Measurements from ENCODE around the gene RRAS.
"Not testable (repeated sequence)": the region's sequence is repeated elsewhere in the genome, so short reads cannot be mapped to it uniquely, and the experiment has no call there.

The RRAS gene

GRCh38 chr19:49636233-49636932 lies 3.6 kb downstream of the RRAS start:
- Mint-ChIP-seq H3K27ac (peak overlapping the region; percentile 32), H3K27me3 (no peaks in the 10 kb centered on the region), H3K36me3 (peaks cover 0 to 5% of the 10 kb centered on the region in 2 donors), H3K4me1 (peaks cover 22 to 30% of the 10 kb centered on the region in 2 donors), H3K9me3 (no peaks in the 10 kb centered on the region), H3K4me3 (no peak overlapping the region)
- no peak for DNase-seq
- no peak for ATAC-seq (replicated peaks)

DNA sequence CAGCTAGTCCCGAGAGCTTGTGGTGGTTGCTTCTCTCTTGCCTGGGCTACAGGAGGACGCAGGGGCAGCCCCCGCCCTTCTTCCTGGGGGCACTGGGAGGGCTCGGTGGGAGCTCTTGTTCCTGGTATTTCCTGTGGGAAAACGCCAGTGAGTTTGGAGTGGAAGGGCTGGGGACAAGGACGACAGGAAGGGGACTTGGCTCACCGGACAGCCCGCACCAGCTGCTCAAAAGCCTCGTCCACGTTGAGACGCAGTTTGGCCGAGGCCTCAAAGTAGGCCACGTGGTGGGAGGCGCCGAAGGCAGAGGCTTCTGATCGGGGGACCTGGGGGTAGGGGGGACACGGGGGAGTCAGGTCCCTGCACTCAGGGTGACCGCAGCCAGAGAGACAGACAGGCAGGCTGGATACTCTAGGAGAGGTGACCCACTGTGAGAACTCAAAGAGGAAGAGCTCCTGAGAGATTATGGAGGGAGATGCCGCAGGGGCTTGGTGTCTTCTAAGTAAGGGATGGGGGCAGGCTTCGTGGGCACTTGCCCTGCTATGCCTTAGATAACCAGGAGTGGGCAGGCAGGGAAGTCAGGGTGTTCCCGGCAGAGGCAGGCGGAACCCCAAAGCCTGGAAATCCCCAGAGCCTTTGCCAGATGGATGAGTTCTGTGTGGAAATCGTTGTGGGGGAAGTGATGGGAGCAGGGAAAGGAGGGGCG lies 4.3 kb downstream of the RRAS start:
- peaks cover 0 to 2% of the 10 kb centered on the region in 2 donors for H3K36me3 Mint-ChIP-seq
- peak overlapping the region; percentile 32 for H3K27ac Mint-ChIP-seq
- ATAC-seq (replicated peaks) (no peak), DNase-seq (no peak)
- no peak overlapping the region for H3K4me3 Mint-ChIP-seq
- no peaks in the 10 kb centered on the region for H3K9me3 Mint-ChIP-seq
- H3K27me3 Mint-ChIP-seq: no peaks in the 10 kb centered on the region
- H3K4me1 Mint-ChIP-seq: peaks cover 23 to 26% of the 10 kb centered on the region in 2 donors

DNA sequence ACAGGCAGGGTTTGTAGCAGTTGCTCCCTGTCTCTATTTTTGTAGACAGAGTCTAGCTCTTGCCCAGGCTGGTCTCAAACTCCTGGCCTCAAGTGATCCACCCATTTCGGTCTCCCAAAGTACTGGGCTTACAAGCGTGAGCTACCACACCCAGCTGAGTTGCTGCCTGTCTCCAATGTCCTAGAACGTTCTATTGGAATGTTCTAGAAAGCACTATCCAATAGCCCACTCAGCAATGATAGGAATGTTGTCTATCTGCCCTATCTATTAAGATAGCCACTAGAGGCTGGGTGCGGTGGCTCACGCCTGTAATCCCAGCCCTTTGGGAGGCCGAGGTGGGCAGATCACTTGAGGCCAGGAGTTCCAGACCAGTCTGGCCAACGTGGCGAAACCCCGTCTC lies 6.7 kb downstream of the RRAS start:
- not testable (repeated sequence) for H3K27me3 Mint-ChIP-seq; H3K9me3 Mint-ChIP-seq; H3K36me3 Mint-ChIP-seq; ATAC-seq (replicated peaks); H3K27ac Mint-ChIP-seq; H3K4me3 Mint-ChIP-seq; DNase-seq
- peaks cover 8 to 10% of the 10 kb centered on the region in 2 donors for H3K4me1 Mint-ChIP-seq

GRCh38 chr19:49632576-49632975 lies 7.4 kb downstream of the RRAS start:
- H3K4me1 Mint-ChIP-seq: peaks cover under 1 to 7% of the 10 kb centered on the region in 2 donors
- ATAC-seq (replicated peaks) (no peak), DNase-seq (no peak)
- H3K9me3 Mint-ChIP-seq: no peaks in the 10 kb centered on the region
- peak overlapping the region; percentile 70 for H3K27ac Mint-ChIP-seq
- no peak overlapping the region for H3K4me3 Mint-ChIP-seq
- no peaks in the 10 kb centered on the region for H3K27me3 Mint-ChIP-seq
- peaks cover 5 to 12% of the 10 kb centered on the region in 2 donors for H3K36me3 Mint-ChIP-seq

GRCh38 chr19:49631610-49632192 lies 8.2 kb downstream of the RRAS start:
- H3K27ac Mint-ChIP-seq: peak overlapping the region; percentile 47
- no peak overlapping the region for H3K4me3 Mint-ChIP-seq
- DNase-seq: no peak
- H3K36me3 Mint-ChIP-seq: peaks cover 11 to 21% of the 10 kb centered on the region in 2 donors
- no peaks in the 10 kb centered on the region for H3K27me3 Mint-ChIP-seq
- no peaks in the 10 kb centered on the region for H3K9me3 Mint-ChIP-seq
- no peak for ATAC-seq (replicated peaks)
- H3K4me1 Mint-ChIP-seq: peaks cover 0 to 7% of the 10 kb centered on the region in 2 donors

DNA sequence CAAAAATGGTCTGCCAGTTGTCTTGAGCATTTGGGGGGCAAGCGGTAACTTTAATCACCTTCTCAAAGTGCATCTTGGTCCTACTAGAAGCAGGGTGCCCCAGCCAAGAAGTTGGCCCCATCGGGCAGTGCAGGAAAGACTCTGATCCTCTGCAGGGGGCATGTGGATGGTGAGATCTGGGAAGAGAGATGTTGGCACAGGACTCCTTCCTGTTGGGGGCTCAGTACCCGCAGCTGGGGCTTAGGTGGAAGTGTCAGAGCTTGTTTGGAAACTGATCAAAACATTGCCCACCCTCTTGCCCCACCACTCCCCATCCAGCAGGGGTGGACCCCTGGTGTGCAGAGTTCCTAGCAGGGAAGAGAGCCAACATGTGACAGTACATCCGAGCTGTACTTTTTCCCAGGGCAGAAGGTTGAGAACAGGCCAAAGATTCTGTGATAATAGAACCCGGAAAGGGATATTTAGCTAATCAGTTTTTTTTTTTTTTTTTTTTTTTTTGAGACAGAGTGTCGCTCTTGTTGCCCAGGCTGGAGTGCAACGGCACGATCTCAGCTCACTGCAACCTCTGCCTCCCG lies 8.8 kb downstream of the RRAS start:
- peak overlapping the region; percentile 59 for H3K27ac Mint-ChIP-seq
- ATAC-seq (replicated peaks) (no peak), DNase-seq (no peak)
- no peak overlapping the region for H3K4me3 Mint-ChIP-seq
- H3K36me3 Mint-ChIP-seq: peaks cover 11 to 26% of the 10 kb centered on the region in 2 donors
- no peaks in the 10 kb centered on the region for H3K27me3 Mint-ChIP-seq
- H3K4me1 Mint-ChIP-seq: peaks cover 0 to 7% of the 10 kb centered on the region in 2 donors
- H3K9me3 Mint-ChIP-seq: no peaks in the 10 kb centered on the region

DNA sequence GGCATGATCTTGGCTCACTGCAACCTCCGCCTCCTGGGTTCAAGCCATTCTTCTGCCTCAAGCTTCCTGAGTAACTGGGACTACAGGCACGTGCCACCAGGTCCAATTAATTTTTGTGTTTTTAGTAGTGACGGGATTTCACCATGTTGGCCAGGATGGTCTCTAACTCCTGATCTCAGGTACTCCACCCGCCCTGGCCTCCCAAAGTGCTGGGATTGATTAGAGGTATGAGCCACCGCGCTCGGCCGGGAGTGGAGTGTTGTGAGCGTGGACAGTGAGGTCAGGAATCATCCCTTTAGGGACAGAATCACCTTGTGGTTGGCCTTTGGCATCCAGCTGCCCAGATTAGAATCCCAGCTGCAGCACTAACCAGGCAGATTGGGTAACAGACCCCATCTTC lies 10.3 kb downstream of the RRAS start:
- H3K27me3 Mint-ChIP-seq: no peaks in the 10 kb centered on the region
- no peak overlapping the region for H3K4me3 Mint-ChIP-seq
- H3K9me3 Mint-ChIP-seq: no peaks in the 10 kb centered on the region
- H3K36me3 Mint-ChIP-seq: peaks cover 17 to 35% of the 10 kb centered on the region in 2 donors
- DNase-seq (no peak), ATAC-seq (replicated peaks) (no peak)
- peaks cover 0 to 4% of the 10 kb centered on the region in 2 donors for H3K4me1 Mint-ChIP-seq
- no peak overlapping the region for H3K27ac Mint-ChIP-seq

GRCh38 chr19:49626226-49626625 lies 13.7 kb downstream of the RRAS start:
- Mint-ChIP-seq H3K4me3 (no peak overlapping the region), H3K27ac (no peak overlapping the region), H3K36me3 (peaks cover 42 to 65% of the 10 kb centered on the region in 2 donors), H3K9me3 (no peaks in the 10 kb centered on the region), H3K27me3 (no peaks in the 10 kb centered on the region), H3K4me1 (peaks cover 0 to 7% of the 10 kb centered on the region in 2 donors)
- no peak for ATAC-seq (replicated peaks)
- DNase-seq: no peak

DNA sequence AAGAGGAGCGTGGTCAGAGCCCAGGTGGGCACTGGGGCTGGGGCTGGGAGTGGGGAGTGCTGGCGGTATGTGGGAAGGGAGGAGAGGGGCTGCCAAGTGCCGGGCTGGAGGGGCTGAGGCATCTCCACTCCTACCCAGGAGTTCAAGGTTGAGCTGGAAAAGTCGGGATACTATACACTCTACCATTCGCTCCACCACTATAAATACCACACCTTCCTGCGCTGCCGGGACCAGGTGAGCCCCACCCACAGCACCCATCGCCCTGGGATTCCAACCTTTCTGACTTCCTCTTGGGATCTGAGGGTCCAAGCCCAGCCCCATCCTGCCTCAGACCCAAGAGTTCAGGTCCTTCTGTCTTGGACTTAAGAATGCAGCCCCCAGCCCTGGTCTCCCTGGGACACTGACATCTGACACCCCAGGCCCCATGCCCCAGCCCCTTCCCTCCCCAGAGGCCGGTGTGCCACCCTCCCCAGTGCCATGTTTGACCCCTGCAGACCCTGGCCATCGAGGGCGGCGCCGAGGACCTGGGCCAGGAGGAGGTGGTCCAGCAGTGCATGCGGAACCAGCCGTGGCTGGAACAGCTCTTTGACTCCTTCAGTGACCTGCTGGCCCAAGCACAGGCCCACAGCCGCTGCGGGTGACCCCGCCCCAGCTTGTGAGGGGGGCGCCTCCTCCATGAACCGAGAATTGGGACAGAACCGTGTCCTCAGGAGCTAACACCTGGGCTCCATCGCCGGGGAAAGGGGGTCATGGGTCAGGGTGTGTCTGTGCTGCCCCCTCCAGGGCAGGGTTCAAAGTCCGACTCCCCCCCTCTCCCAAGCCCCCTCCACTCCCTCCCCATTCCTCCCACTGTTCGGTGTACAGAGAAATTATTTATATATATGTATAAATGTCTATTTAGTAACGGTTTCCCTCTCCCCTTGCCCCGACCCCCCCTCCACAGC lies 14.7 kb downstream of the RRAS start:
- no peaks in the 10 kb centered on the region for H3K9me3 Mint-ChIP-seq
- H3K36me3 Mint-ChIP-seq: peaks cover 43 to 70% of the 10 kb centered on the region in 2 donors
- H3K4me3 Mint-ChIP-seq: no peak overlapping the region
- no peak for DNase-seq
- H3K27ac Mint-ChIP-seq: peak overlapping the region; percentile 14
- peaks cover 0 to 3% of the 10 kb centered on the region in 2 donors for H3K4me1 Mint-ChIP-seq
- no peak for ATAC-seq (replicated peaks)
- no peaks in the 10 kb centered on the region for H3K27me3 Mint-ChIP-seq

DNA sequence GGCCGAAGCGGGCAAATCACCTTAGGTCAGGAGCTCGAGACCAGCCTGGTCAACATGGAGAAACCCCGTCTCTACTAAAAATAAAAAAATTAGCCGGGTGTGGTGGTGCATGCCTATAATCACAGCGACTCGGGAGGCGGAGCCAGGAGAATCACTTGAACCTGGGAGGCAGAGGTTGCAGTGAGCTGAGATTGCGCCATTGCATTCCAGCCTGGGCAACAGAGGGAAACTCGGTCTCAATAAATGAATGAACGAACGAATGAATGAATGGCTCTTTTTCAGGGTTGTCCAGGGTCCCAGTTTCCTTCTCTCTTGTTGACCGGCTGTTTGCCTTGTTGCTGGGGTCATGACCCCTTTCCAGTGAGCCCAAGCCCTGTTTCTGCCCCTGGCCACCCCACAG lies 22.1 kb downstream of the RRAS start:
- ATAC-seq (replicated peaks); H3K27me3 Mint-ChIP-seq; H3K4me1 Mint-ChIP-seq; DNase-seq; H3K4me3 Mint-ChIP-seq; H3K9me3 Mint-ChIP-seq: not testable (repeated sequence)
- H3K36me3 Mint-ChIP-seq: peaks cover 53 to 74% of the 10 kb centered on the region in 2 donors
- H3K27ac Mint-ChIP-seq: peak overlapping the region; percentile 9

GRCh38 chr19:49616945-49617344 lies 23.0 kb downstream of the RRAS start:
- peaks cover 50 to 71% of the 10 kb centered on the region in 2 donors for H3K36me3 Mint-ChIP-seq
- H3K4me3 Mint-ChIP-seq: no peak overlapping the region
- no peak overlapping the region for H3K27ac Mint-ChIP-seq
- H3K9me3 Mint-ChIP-seq: no peaks in the 10 kb centered on the region
- DNase-seq (no peak), ATAC-seq (replicated peaks) (no peak)
- H3K4me1 Mint-ChIP-seq: peaks cover 0 to 9% of the 10 kb centered on the region in 2 donors
- no peaks in the 10 kb centered on the region for H3K27me3 Mint-ChIP-seq

DNA sequence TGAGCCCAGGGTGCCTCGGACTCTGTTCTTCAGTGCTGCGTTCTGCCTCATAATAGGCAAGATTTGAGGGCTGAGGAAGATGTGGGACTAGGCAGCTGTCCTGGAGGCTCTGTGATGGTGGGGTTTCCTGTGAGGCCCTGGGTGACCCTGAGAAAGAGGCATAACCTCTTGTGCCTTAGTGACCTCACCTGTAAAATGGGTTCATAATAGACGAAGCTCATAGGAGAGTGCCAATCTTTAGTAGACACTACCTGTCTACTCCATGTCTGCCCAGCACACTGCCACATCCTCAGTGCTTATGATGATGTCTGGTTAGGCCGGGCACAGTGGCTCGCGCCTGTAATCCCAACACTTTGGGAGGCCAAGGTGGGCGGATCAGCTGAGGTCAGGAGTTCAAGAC lies 23.4 kb downstream of the RRAS start:
- peaks cover 49 to 67% of the 10 kb centered on the region in 2 donors for H3K36me3 Mint-ChIP-seq
- peaks cover 0 to 9% of the 10 kb centered on the region in 2 donors for H3K4me1 Mint-ChIP-seq
- H3K27ac Mint-ChIP-seq: no peak overlapping the region
- H3K9me3 Mint-ChIP-seq: no peaks in the 10 kb centered on the region
- no peak overlapping the region for H3K4me3 Mint-ChIP-seq
- H3K27me3 Mint-ChIP-seq: no peaks in the 10 kb centered on the region
- ATAC-seq (replicated peaks) (no peak), DNase-seq (no peak)

GRCh38 chr19:49615861-49616260 lies 24.1 kb downstream of the RRAS start:
- Mint-ChIP-seq H3K4me3 (no peak overlapping the region), H3K9me3 (no peaks in the 10 kb centered on the region), H3K4me1 (peaks cover 0 to 6% of the 10 kb centered on the region in 2 donors), H3K27me3 (no peaks in the 10 kb centered on the region), H3K36me3 (peaks cover 45 to 66% of the 10 kb centered on the region in 2 donors), H3K27ac (no peak overlapping the region)
- DNase-seq: no peak
- ATAC-seq (replicated peaks): no peak
